Endodermal cell (in vitro differentiated cells): ENCODE measurements around the gene CNTNAP1. TPM values are rescaled to one million over a fixed set of nuclear protein-coding genes. Genes with fewer than 3 reads are reported as not detected.
A peak's percentile ranks its signal among the peaks of the same experiment; 100 is the strongest.

Experiments
- DNase-seq: peaks from one replicate; pipeline ENCODE4 v3.0.0-alpha.2; 2017
- H3K27ac ChIP-seq: 2 replicates; pipeline ENCODE4 v1.5.1; 2013; ENCODE audit warnings: mild to moderate bottlenecking, low read depth, low read length, moderate library complexity
- H3K27me3 ChIP-seq: 2 replicates; pipeline ENCODE4 v1.6.1; 2013; ENCODE audit warnings: mild to moderate bottlenecking, low read length, moderate library complexity; ENCODE audit not compliant: insufficient read depth, control insufficient read depth, poor library complexity, severe bottlenecking
- H3K36me3 ChIP-seq: 2 replicates; pipeline ENCODE4 v1.7.0; 2013; ENCODE audit warnings: mild to moderate bottlenecking, low read length, moderate library complexity; ENCODE audit not compliant: control insufficient read depth, insufficient read depth
- H3K4me1 ChIP-seq: one replicate; pipeline ENCODE4 v1.7.0; 2013; ENCODE audit warnings: low read length; ENCODE audit not compliant: control insufficient read depth, insufficient read depth
- H3K4me3 ChIP-seq: 2 replicates; pipeline ENCODE4 v1.5.1; 2013; ENCODE audit warnings: mild to moderate bottlenecking, low read length, moderate library complexity
- H3K9ac ChIP-seq: 2 replicates; pipeline ENCODE4 v1.6.1; 2013; ENCODE audit warnings: mild to moderate bottlenecking, low read length, moderate library complexity; ENCODE audit not compliant: poor library complexity, severe bottlenecking; ENCODE audit errors: extremely low read depth
- H3K9me3 ChIP-seq: 2 replicates; pipeline ENCODE4 v1.6.1; 2013; ENCODE audit warnings: mild to moderate bottlenecking, low read length, moderate library complexity; ENCODE audit not compliant: control insufficient read depth
- H3K27ac Mint-ChIP-seq: 2 replicates; pipeline ENCODE4 v1.8.0; 2020; ENCODE audit warnings: mixed read lengths
- H3K27me3 Mint-ChIP-seq: 2 replicates; pipeline ENCODE4 v1.8.0; 2021; ENCODE audit warnings: mild to moderate bottlenecking, mixed read lengths; ENCODE audit not compliant: insufficient read depth
- H3K36me3 Mint-ChIP-seq: 2 replicates; pipeline ENCODE4 v1.8.0; 2020; ENCODE audit warnings: low read depth, mixed read lengths
- H3K4me1 Mint-ChIP-seq: 2 replicates; pipeline ENCODE4 v1.8.0; 2020; ENCODE audit warnings: mixed read lengths
- H3K4me3 Mint-ChIP-seq: 2 replicates; pipeline ENCODE4 v1.8.0; 2020; ENCODE audit warnings: mild to moderate bottlenecking, moderate library complexity, mixed read lengths
- H3K9me3 Mint-ChIP-seq: 2 replicates; pipeline ENCODE4 v1.8.0; 2020; ENCODE audit warnings: mild to moderate bottlenecking, mixed read lengths
- CTCF ChIP-seq: fragments of 200-600 bp; sonication (generic); conservative IDR thresholded peaks from 2 replicates; pipeline ENCODE4 v1.5.0; 2021; ENCODE audit warnings: antibody characterized with exemption, mild to moderate bottlenecking
- WGBS, 2 experiments: methylation state at CpG; one replicate each; pipeline versions ENCODE4 v1.1.5 to v1.1.7; 2013; ENCODE audit warnings: missing lambda C conversion rate in 2 of 2, mixed read lengths in 1 of 2; ENCODE audit not compliant: insufficient coverage in 1 of 2, insufficient read length in 1 of 2; 5-methylcytosine and 5-hydroxymethylcytosine counted together
- total RNA-seq, 2 donors: library from RNA; stranded (reverse); fragmentation: NEBNext Ultra II Directional in 1 of 2; extraction: Animal tissue kit (Norgen Biotek cat#: 25700) in 1 of 2; gene quantifications; 2 replicates in 1 of 2; 3 replicates in 1 of 2; pipeline ENCODE4 v1.2.1, GENCODE V29; 2021

The CNTNAP1 gene
- total RNA-seq, 2 donors from 2014 or later = 9.9 to 18.9 TPM

- peaks cover 30% of the 10 kb centered on the region for H3K27me3 ChIP-seq
These were observed 2.0 kb upstream of the CNTNAP1 start for GRCh38 chr17:42680331-42680808.

DNA sequence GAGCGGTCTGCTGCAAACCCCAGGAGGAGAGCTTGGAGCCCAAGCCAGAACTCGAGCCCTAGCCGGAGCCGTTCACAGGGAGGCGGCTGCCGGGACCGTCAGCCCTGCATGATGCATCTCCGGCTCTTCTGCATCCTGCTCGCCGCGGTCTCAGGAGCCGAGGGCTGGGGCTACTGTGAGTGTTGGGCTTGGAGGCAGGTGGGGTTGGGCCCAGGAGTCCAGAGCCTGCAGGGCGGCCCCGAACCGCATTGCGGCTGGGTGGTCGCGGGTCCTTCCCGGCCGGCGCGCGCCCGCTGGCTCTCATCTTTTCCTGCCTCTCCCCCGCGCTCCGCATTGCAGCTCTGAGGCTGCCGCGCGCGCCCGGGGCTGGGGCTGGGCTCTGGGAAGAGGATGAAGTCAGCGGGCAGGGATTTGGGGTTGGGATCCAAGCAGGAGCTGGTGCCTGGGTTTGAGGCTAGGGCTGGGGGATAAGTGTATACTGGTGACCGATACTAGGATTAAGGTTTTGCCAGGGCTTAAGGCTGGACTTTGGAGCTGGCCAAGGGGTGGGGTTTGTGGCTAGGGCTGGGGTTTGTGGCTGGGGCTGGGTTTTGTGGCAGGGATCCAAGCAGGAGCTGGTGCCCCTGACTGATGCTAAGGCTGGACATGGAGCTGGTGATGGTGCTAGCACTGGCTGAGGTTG lies 532 bp downstream of the CNTNAP1 start:
- Histone ChIP-seq H3K4me3 (peak overlapping the region; percentile 77), H3K4me1 (peaks cover 5% of the 10 kb centered on the region), H3K36me3 (no peaks in the 10 kb centered on the region), H3K27me3 (peaks cover 23% of the 10 kb centered on the region), H3K9ac (no peak overlapping the region), H3K27ac (no peak overlapping the region), H3K9me3 (no peaks in the 10 kb centered on the region)
- Mint-ChIP-seq H3K9me3 (no peaks in the 10 kb centered on the region), H3K27ac (no peak overlapping the region), H3K27me3 (peaks cover 59% of the 10 kb centered on the region), H3K4me1 (peaks cover 24% of the 10 kb centered on the region), H3K36me3 (peaks cover 11% of the 10 kb centered on the region), H3K4me3 (peak overlapping the region; percentile 66)
- peak; percentile 90 for DNase-seq
- WGBS, 2 experiments = 0 to 2% methylated on average over 17 to 34 of the region's 34 CpGs
- TF ChIP-seq CTCF = no peak

More at GRCh38 chr17:42680331-42680808, 2.0 kb upstream of the CNTNAP1 start:
- Mint-ChIP-seq H3K27ac (no peak overlapping the region), H3K4me1 (peaks cover 25% of the 10 kb centered on the region), H3K4me3 (peak overlapping the region; percentile 75), H3K9me3 (no peaks in the 10 kb centered on the region), H3K36me3 (peaks cover 5% of the 10 kb centered on the region), H3K27me3 (peaks cover 62% of the 10 kb centered on the region)
- H3K4me3 ChIP-seq = no peak overlapping the region
- 92 to 98% methylated on average over 12 to 20 of the region's 20 CpGs for WGBS, 2 experiments
- H3K4me1 ChIP-seq = peaks cover 5% of the 10 kb centered on the region
- no peak for TF ChIP-seq CTCF
- H3K36me3 ChIP-seq = no peaks in the 10 kb centered on the region
- H3K27ac ChIP-seq = peak overlapping the region; percentile 92
- no peak overlapping the region for H3K9ac ChIP-seq
- no peaks in the 10 kb centered on the region for H3K9me3 ChIP-seq
- no peak for DNase-seq

- Mint-ChIP-seq H3K4me1 (peaks cover 21% of the 10 kb centered on the region), H3K27ac (no peak overlapping the region), H3K4me3 (peak overlapping the region; percentile 66), H3K9me3 (no peaks in the 10 kb centered on the region), H3K36me3 (peaks cover 11% of the 10 kb centered on the region), H3K27me3 (peaks cover 61% of the 10 kb centered on the region)
- H3K4me1 ChIP-seq = peaks cover 5% of the 10 kb centered on the region
- peak overlapping the region; percentile 77 for H3K4me3 ChIP-seq
- peak; percentile 73 for DNase-seq
- no peak for TF ChIP-seq CTCF
- H3K9ac ChIP-seq = no peak overlapping the region
- 27 to 33% methylated on average over 14 to 25 of the region's 25 CpGs for WGBS, 2 experiments
- peaks cover 23% of the 10 kb centered on the region for H3K27me3 ChIP-seq
- H3K36me3 ChIP-seq = peaks cover 5% of the 10 kb centered on the region
- no peak overlapping the region for H3K27ac ChIP-seq
- no peaks in the 10 kb centered on the region for H3K9me3 ChIP-seq
These were observed 1.2 kb downstream of the CNTNAP1 start for GRCh38 chr17:42683407-42684034.
